SK-N-SH (cell line): ENCODE measurements around the gene AGRN. TPM values are rescaled to one million over a fixed set of nuclear protein-coding genes. Genes with fewer than 3 reads are reported as not detected.

ENCODE experiments used
- polyA plus RNA-seq, 3 experiments: library from polyadenylated mRNA; depleted of rRNA; stranded (reverse); fragments of >200 nt; gene quantifications; 2 replicates each; pipeline ENCODE4 v1.2.3, GENCODE V29; 2012
- small RNA-seq, 7 experiments: library from RNA; depleted of rRNA; stranded (forward); fragments of <200 nt; gene quantifications; one replicate each; pipeline ENCODE3, GENCODE V24; 2012

AGRN gene
- polyA plus RNA-seq, 1 of the 3 experiments (the other 2 are of a cell fraction) = 31.6 TPM

Small RNAs within 50 kb of the gene (small RNA-seq; reads per million reads assigned to genes)
- gene AL645608.3 = 0 reads per million in 7 experiments

Other genes with a start within 250 kb of the AGRN start
- gene SAMD11, start 96.2 kb upstream of the AGRN start, polyA plus RNA-seq (2012; rRNA removed) = 2.1 and 3.7 TPM in 2 replicates
- 114 and 124 TPM in 2 replicates for gene NOC2L, start 60.9 kb upstream of the AGRN start, polyA plus RNA-seq (2012; rRNA removed)
- gene KLHL17, start 59.5 kb upstream of the AGRN start, polyA plus RNA-seq (2012; rRNA removed) = 27.3 and 28.1 TPM in 2 replicates
- gene PLEKHN1, start 53.6 kb upstream of the AGRN start, polyA plus RNA-seq (2012; rRNA removed) = not detected in 2 replicates
- gene PERM1, start 38.0 kb upstream of the AGRN start, polyA plus RNA-seq (2012; rRNA removed) = 0.18 and 0.25 TPM in 2 replicates
- gene HES4, start 20.0 kb upstream of the AGRN start, polyA plus RNA-seq (2012; rRNA removed) = 4.2 and 4.7 TPM in 2 replicates
- gene ISG15, start 6.6 kb upstream of the AGRN start, polyA plus RNA-seq (2012; rRNA removed) = 22.9 and 28.6 TPM in 2 replicates
- gene RNF223, start 54.2 kb downstream of the AGRN start, polyA plus RNA-seq (2012; rRNA removed) = not detected in 2 replicates
- gene C1orf159, start 96.0 kb downstream of the AGRN start, polyA plus RNA-seq (2012; rRNA removed) = 10.1 and 10.2 TPM in 2 replicates
- not detected in 2 replicates for gene TTLL10, start 153.8 kb downstream of the AGRN start, polyA plus RNA-seq (2012; rRNA removed)
- 0.05 TPM in 1 of 2 replicates, not detected in the other for gene TNFRSF18, start 186.5 kb downstream of the AGRN start, polyA plus RNA-seq (2012; rRNA removed)
- gene TNFRSF4, start 194.0 kb downstream of the AGRN start, polyA plus RNA-seq (2012; rRNA removed) = not detected in 2 replicates
- gene SDF4, start 211.9 kb downstream of the AGRN start, polyA plus RNA-seq (2012; rRNA removed) = 182 and 265 TPM in 2 replicates
- 32.0 and 38.8 TPM in 2 replicates for gene B3GALT6, start 212.1 kb downstream of the AGRN start, polyA plus RNA-seq (2012; rRNA removed)
- gene C1QTNF12, start 226.6 kb downstream of the AGRN start, polyA plus RNA-seq (2012; rRNA removed) = 0.59 TPM in 1 of 2 replicates, not detected in the other